K562 (cell line): ENCODE measurements around the gene ACAT2. TPM values are rescaled to one million over a fixed set of nuclear protein-coding genes. Genes with fewer than 3 reads are reported as not detected.

Experiments used
- CREB1 ChIP-seq, 2 experiments: sonication (generic) in 1 of 2; formaldehyde crosslinking in 1 of 2; IDR thresholded peaks; 2 replicates each; pipeline versions ENCODE4 v1.6.1 to v1.8.0; 2012 to 2022; ENCODE audit warnings: inconsistent platforms in 1 of 2, mild to moderate bottlenecking in 1 of 2, missing genetic modification reagents in 1 of 2, moderate library complexity in 1 of 2
- KHSRP ChIP-seq: fragments of 450-650 bp; IDR thresholded peaks from 2 replicates; pipeline ENCODE4 v1.6.1; 2017
- ZBTB40 ChIP-seq, 2 experiments: fragments of 450-650 bp in 1 of 2; sonication (generic) in 1 of 2; formaldehyde crosslinking in 1 of 2; IDR thresholded peaks; 2 replicates each; pipeline versions ENCODE4 v1.7.1 to v1.9.0; 2016 to 2022; ENCODE audit warnings: inconsistent platforms in 1 of 2, mild to moderate bottlenecking in 1 of 2, missing genetic modification reagents in 1 of 2
- ZNF740 ChIP-seq, 3 experiments: fragments of 200-800 bp in 1 of 3; sonication (Bioruptor generic) in 1 of 3; sonication (generic) in 1 of 3; formaldehyde crosslinking in 1 of 3; IDR thresholded peaks; 2 replicates each; pipeline versions ENCODE4 v1.6.1 to v1.8.0; 2016 to 2022; ENCODE audit warnings: mild to moderate bottlenecking in 2 of 3, missing compliant biosample characterization in 2 of 3, missing genetic modification characterization in 2 of 3, missing genetic modification reagents in 1 of 3
- polyA plus RNA-seq, 8 experiments: library from polyadenylated mRNA; depleted of rRNA in 4 of 8; stranded (reverse) in 5 of 8; unstranded in 3 of 8; fragments of >200 nt; fragmentation: Nextera tagmentation in 2 of 8; fragmentation: Illumina TruSeq in 1 of 8; extraction: Ambion mirVana in 2 of 8; extraction: Trizol in 1 of 8; gene quantifications; 2 replicates each; pipeline versions ENCODE4 v1.2.1 to v1.2.3, GENCODE V29; 2011 to 2014; ENCODE audit warnings: inconsistent platforms in 1 of 8, missing spikeins in 1 of 8
- total RNA-seq, 7 experiments: library from RNA; depleted of rRNA in 6 of 7; stranded (reverse); fragments of >200 nt in 6 of 7; fragmentation: Illumina TruSeq in 2 of 7; extraction: Trizol in 2 of 7; gene quantifications; 2 replicates each; pipeline versions ENCODE4 v1.2.1 to v1.2.3, GENCODE V29; 2011 to 2021; ENCODE audit warnings: low replicate concordance in 1 of 7

ACAT2 gene
- total and polyA plus RNA-seq, 9 of the 15 experiments (the other 6 are each of a cell fraction or from before 2014, with no cell fraction given) = 63.0 to 309 (median 144) TPM

- TF ChIP-seq CREB1 (IDR thresholded peaks at IDR 0.05) (no peak), CREB1 (CRISPR knock-in tag; IDR thresholded peaks at IDR 0.05) (no peak), KHSRP (0 out of 2 replicates have a peak, but pooled peaks have one; percentile 12), ZNF740 (CRISPR knock-in tag; IDR thresholded peaks at IDR 0.05) (no peak), ZNF740 (tag; IDR thresholded peaks at IDR 0.05) (no peak), ZBTB40 (IDR thresholded peaks at IDR 0.05) (no peak), ZBTB40 (CRISPR knock-in tag; IDR thresholded peaks at IDR 0.05) (no peak)
Measured at GRCh38 chr6:159777240-159777904, 15.5 kb downstream of the ACAT2 start (continued).
